Sigmoid colon (tissue), 7 donors: ENCODE data around the gene ZNF792. TPM values are rescaled to one million over a fixed set of nuclear protein-coding genes. Genes with fewer than 3 reads are reported as not detected.

ENCODE experiments used
- DNase-seq: peaks from one replicate; pipeline ENCODE4 v3.0.0-alpha.2; 2019
- H3K27ac ChIP-seq, 4 donors: fragments of 200-600 bp; sonication (generic); one replicate each; pipeline ENCODE4 v1.5.1; 2016 to 2019; ENCODE audit warnings: mild to moderate bottlenecking in 1 of 4
- H3K27me3 ChIP-seq, 3 donors: fragments of 200-600 bp; sonication (generic); one replicate each; pipeline ENCODE4 v1.5.1; 2019; ENCODE audit warnings: mild to moderate bottlenecking in 1 of 3
- H3K36me3 ChIP-seq, 4 donors: fragments of 200-600 bp; sonication (generic); one replicate each; pipeline ENCODE4 v1.5.1; 2016 to 2019
- H3K4me1 ChIP-seq, 4 donors: fragments of 200-600 bp; sonication (generic); one replicate each; pipeline ENCODE4 v1.5.1; 2017 to 2019
- H3K4me3 ChIP-seq, 4 donors: fragments of 200-600 bp; sonication (generic); one replicate each; pipeline ENCODE4 v1.5.1; 2017 to 2019; ENCODE audit warnings: mild to moderate bottlenecking in 2 of 4, moderate library complexity in 1 of 4
- H3K9me3 ChIP-seq, 4 donors: fragments of 200-600 bp in 3 of 4; sonication (generic) in 3 of 4; one replicate each; pipeline versions ENCODE4 v1.5.1 to v1.6.1; 2013 to 2019
- CTCF ChIP-seq, 4 experiments: fragments of 450-650 bp in 3 of 4; fragments of 200-600 bp in 1 of 4; IDR thresholded peaks; one replicate each; pipeline ENCODE4 v1.5.1; 2016 to 2019; ENCODE audit warnings: antibody characterized with exemption in 4 of 4, mild to moderate bottlenecking in 3 of 4, moderate library complexity in 2 of 4
- EP300 ChIP-seq, 4 donors: sonication (generic); formaldehyde crosslinking; IDR thresholded peaks; one replicate each; pipeline ENCODE4 v1.6.1; 2017; ENCODE audit warnings: antibody characterized with exemption in 4 of 4
- POLR2A ChIP-seq, 2 donors: fragments of 450-650 bp; IDR thresholded peaks; one replicate each; pipeline ENCODE4 v1.6.1; 2016; ENCODE audit warnings: antibody characterized with exemption in 2 of 2, mild to moderate bottlenecking in 2 of 2, moderate library complexity in 2 of 2
- POLR2AphosphoS5 ChIP-seq, 4 donors: sonication (generic); formaldehyde crosslinking; IDR thresholded peaks; one replicate each; pipeline ENCODE4 v1.6.1; 2017; ENCODE audit warnings: antibody characterized with exemption in 4 of 4
- WGBS, 2 donors: extraction: QIAGEN DNeasy Blood & Tissue Kit; methylation state at CpG; one replicate each; pipeline ENCODE4 v1.1.7; 2013; 5-methylcytosine and 5-hydroxymethylcytosine counted together
- intact Hi-C: fragments of 100-400 bp; cut with DNase I; formaldehyde crosslinking; loops from one replicate; pipeline ENCODE4 v1.15.1; 2023
- polyA plus RNA-seq, 3 donors: library from polyadenylated mRNA; stranded (reverse); fragments of 200-250 nt; gene quantifications; one replicate each; pipeline ENCODE4 v1.2.3, GENCODE V29; 2013
- total RNA-seq, 4 donors: library from RNA; depleted of rRNA; stranded (reverse); fragments of >200 nt; gene quantifications; one replicate each; pipeline ENCODE4 v1.1.0, GENCODE V29; 2016
- donor health status: healthy with polysubstance abuse.
- donor health status: Bipolar disorder and iron deficiency.
- donor health status: healthy.

The ZNF792 gene
- total and polyA plus RNA-seq, 7 donors, result 1.4 to 6.4 (median 3.1) TPM

GRCh38 chr19:34984287-34984686 is 20.3 kb upstream of the ZNF792 start:
- no peaks in the 10 kb centered on the region for H3K27me3 ChIP-seq
- H3K4me1 ChIP-seq, result peaks cover 0 to 12% (median 0%) of the 10 kb centered on the region in 4 donors
- no peak for TF ChIP-seq CTCF (IDR thresholded peaks at IDR 0.05)
- H3K27ac ChIP-seq, result no peak overlapping the region
- intact Hi-C loops, result no loop called here
- H3K36me3 ChIP-seq, result no peaks in the 10 kb centered on the region
- no peak overlapping the region for H3K4me3 ChIP-seq
- WGBS, 2 donors, result 91 to 96% methylated on average over 3 of the region's 3 CpGs
- H3K9me3 ChIP-seq, result no peaks in the 10 kb centered on the region
- no peak for DNase-seq

GRCh38 chr19:34983786-34984185 is 19.8 kb upstream of the ZNF792 start:
- DNase-seq, result no peak
- H3K27me3 ChIP-seq, result no peaks in the 10 kb centered on the region
- intact Hi-C loops, result no loop called here
- H3K9me3 ChIP-seq, result no peaks in the 10 kb centered on the region
- TF ChIP-seq EP300 (IDR thresholded peaks at IDR 0.05), result no peak
- TF ChIP-seq POLR2A (IDR thresholded peaks at IDR 0.05), result no peak
- TF ChIP-seq POLR2AphosphoS5 (IDR thresholded peaks at IDR 0.05), result no peak
- TF ChIP-seq CTCF (IDR thresholded peaks at IDR 0.05), result no peak
- WGBS, 2 donors, result 88 to 91% methylated on average over 4 of the region's 4 CpGs
- H3K27ac ChIP-seq, result no peak overlapping the region
- no peaks in the 10 kb centered on the region for H3K36me3 ChIP-seq
- peaks cover 0 to 12% (median 0%) of the 10 kb centered on the region in 4 donors for H3K4me1 ChIP-seq
- no peak overlapping the region for H3K4me3 ChIP-seq

- no peaks in the 10 kb centered on the region for H3K27me3 ChIP-seq
- intact Hi-C loops, result no loop called here
- H3K4me3 ChIP-seq, result no peak overlapping the region
- peaks cover 0 to 12% (median 0%) of the 10 kb centered on the region in 4 donors for H3K4me1 ChIP-seq
- no peaks in the 10 kb centered on the region for H3K36me3 ChIP-seq
- H3K27ac ChIP-seq, result no peak overlapping the region
- DNase-seq, result no peak
- 77% methylated on average over 5 of the region's 5 CpGs for WGBS, 2 donors
- TF ChIP-seq CTCF (IDR thresholded peaks at IDR 0.05) (no peak), POLR2A (IDR thresholded peaks at IDR 0.05) (no peak), EP300 (IDR thresholded peaks at IDR 0.05) (no peak), POLR2AphosphoS5 (IDR thresholded peaks at IDR 0.05) (no peak)
- no peaks in the 10 kb centered on the region for H3K9me3 ChIP-seq
Measured at GRCh38 chr19:34982275-34982674, 18.2 kb upstream of the ZNF792 start.

GRCh38 chr19:34979819-34980640 is 16.0 kb upstream of the ZNF792 start:
- no peak overlapping the region for H3K27ac ChIP-seq
- TF ChIP-seq POLR2A (IDR thresholded peaks at IDR 0.05), result no peak
- no peak for TF ChIP-seq EP300 (IDR thresholded peaks at IDR 0.05)
- no peak for TF ChIP-seq POLR2AphosphoS5 (IDR thresholded peaks at IDR 0.05)
- no peak for TF ChIP-seq CTCF (IDR thresholded peaks at IDR 0.05)
- H3K36me3 ChIP-seq, result no peaks in the 10 kb centered on the region
- DNase-seq, result no peak
- H3K9me3 ChIP-seq, result peaks cover 0 to 7% (median 0%) of the 10 kb centered on the region in 4 donors
- no peak overlapping the region for H3K4me3 ChIP-seq
- H3K27me3 ChIP-seq, result no peaks in the 10 kb centered on the region
- intact Hi-C loops, result loop anchor here (10.0 kb wide), 1 partner anchor 145 kb away; no protein-coding TSS in a partner anchor
- 89 to 92% methylated on average over 12 of the region's 12 CpGs for WGBS, 2 donors
- peaks cover 0 to 3% (median 0%) of the 10 kb centered on the region in 4 donors for H3K4me1 ChIP-seq
